GM19025 (cell line): Measurements from ENCODE around the gene TBL1XR1.
"Not testable (repeated sequence)": the region's sequence is repeated elsewhere in the genome, so short reads cannot be mapped to it uniquely, and the experiment has no call there.

Experiments used
- ATAC-seq: cut with Tn5 transposase; IDR thresholded peaks from one replicate; pipeline ENCODE4 v1.9.1; 2021; ENCODE audit warnings: mild to moderate bottlenecking, low read depth, moderate library complexity; ENCODE audit not compliant: unreplicated experiment

The TBL1XR1 gene

GRCh38 chr3:177209509-177209908, 12.2 kb upstream of the TBL1XR1 start:
- ATAC-seq = no peak

DNA sequence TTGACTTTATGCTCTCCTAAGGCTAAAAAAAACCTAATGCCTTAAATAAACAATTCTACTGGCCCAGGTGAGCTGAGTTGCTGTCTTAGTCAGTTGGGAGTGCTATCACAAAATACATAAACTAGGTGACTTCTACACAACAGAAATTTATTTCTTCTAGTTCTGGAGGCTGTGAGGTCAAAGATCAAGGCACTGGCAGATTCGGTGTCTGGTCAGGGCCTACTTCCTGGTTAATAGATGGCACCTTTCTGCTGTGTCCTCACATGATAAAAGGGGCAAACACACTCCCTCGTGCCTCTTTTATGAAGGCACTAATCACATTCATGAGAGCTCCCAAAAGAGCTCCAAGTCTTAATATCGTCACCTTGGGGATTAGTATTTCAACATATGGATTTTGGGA, 11.5 kb upstream of the TBL1XR1 start:
- ATAC-seq = no peak

DNA sequence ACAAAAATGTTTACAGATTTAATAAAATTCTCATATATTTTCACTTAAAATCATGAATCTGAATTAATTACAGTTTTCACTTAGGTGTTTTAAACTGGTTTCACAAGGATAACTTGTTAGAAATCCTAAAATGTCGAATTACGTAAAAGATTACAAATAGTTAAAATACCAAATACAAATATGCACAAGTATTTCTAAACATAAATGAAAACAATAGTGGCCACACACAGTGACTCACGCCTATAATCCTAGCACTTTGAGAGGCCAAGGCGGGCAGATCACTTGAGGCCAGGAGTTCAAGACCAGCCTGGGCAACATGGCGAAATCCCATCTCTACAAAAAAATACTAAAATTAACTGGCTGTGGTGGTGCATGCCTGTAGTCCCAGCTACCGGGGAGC, 10.9 kb upstream of the TBL1XR1 start:
- no peak for ATAC-seq

DNA sequence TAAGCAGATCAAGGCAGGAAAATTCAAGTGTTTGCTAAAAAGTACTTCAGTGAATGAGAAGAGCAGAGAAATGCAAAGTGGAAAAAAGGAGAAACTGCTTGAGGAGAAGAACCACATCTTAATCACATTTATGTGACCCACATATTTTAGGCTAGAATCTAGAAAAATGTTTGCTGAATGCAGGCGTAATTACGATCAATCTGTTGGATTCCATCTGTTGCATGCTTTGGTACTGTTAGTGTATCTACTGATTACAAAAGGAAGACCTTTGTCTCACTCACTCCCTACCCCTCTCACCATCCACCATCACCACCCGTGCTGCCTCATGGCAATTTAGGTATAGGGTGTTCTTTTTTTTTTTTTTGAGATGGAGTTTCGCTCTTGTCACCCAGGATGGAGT, 9.7 kb upstream of the TBL1XR1 start:
- no peak for ATAC-seq

GRCh38 chr3:177203689-177204395, 6.6 kb upstream of the TBL1XR1 start:
- no peak for ATAC-seq

- not testable (repeated sequence) for ATAC-seq
These were observed 5.7 kb upstream of the TBL1XR1 start for GRCh38 chr3:177203016-177203415.

DNA sequence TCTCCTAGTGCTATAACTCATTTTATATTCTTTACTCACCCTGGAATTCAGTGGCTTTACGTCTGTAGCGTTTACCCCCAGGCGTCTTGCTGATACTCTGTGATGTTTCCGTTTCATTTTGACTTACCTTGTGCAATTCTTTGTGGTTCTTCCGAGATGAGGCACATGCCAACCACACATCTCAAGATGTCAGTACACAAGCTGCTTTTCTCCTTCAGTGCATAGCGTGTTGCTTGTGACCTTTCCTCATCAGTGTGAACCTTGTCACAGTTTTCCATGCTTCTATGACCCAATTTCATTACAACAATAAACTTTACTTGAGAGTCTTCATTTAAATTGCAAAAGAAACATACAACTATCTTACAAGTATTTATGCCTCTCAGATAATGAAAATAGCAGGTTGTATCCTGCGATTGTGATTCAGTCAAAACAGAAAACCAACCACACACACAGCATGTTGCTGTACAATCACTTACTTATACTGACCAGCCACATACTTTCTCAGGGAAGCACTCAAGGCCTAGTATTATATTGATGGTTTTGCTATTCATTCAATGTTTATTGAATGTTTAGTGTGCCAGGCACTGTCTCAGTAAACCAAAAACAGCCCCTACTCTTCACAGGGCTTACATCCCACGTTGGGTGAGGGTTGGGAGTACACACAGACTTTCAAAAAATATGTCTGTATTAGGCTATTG, 4.6 kb upstream of the TBL1XR1 start:
- ATAC-seq = peak; percentile 73

DNA sequence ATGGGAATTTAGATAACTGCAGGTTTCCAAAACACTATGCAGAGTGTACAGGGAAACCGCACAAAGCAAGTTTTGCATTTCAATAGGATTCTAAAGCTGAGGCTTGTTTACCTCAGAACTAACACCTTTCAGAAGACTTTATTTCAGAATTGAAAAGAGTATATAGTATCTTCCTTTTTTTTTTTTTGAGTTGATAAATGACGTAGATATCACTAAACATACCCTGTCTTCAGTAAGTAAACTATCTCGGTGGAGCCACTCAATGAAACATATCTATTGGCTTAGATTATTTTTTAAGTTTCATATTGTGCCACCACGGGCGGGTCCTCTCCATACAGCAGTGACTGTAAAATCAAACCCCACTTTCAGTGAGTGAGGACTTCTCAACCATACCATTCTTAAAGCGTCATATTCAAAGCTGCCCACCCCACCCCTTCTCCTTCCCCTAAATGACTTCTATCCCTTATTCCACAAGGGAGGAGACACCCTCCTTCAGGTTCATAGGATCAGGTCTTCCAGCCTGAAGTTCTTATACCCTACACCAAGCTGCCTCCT, 2.0 kb upstream of the TBL1XR1 start:
- no peak for ATAC-seq

- peak; percentile 28 for ATAC-seq
These were observed 612 bp upstream of the TBL1XR1 start for GRCh38 chr3:177197727-177198460.

- no peak for ATAC-seq
These were observed 734 bp downstream of the TBL1XR1 start for GRCh38 chr3:177196456-177197040.

- no peak for ATAC-seq
These were observed 1.2 kb downstream of the TBL1XR1 start for GRCh38 chr3:177196008-177196455.

DNA sequence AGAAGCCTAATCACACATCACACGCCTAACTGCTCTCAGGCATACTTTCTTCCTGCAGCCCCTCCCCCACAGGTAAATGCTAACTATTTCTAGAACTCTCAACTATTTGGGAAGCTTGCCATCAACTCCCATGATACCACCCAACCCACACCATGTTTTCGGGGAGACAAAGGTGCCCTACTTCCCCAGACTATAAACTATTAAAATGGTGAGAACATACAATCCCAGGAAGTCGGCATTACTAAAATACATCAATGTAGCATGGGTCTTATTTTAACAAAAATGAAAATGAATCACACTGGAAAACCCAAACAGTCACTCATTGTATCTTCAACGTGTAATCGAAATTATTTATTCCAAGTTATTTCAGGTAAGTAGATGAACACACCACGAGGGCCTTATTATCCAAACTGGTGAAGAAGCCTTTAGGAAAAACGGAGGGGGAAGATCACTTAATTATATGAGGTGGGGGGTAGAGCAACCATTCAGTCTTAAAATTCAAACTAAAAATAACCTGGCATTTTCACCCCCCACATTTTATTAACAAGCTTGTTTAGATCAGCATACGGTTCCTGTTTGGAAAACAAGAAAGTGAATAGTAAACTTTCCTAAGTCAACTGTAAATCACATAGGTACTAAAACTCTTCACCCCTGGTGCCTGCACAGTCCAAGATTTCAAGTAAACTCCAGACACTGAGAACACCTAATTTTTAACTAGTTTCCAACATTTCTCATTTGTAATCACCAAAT, 1.9 kb downstream of the TBL1XR1 start:
- no peak for ATAC-seq

DNA sequence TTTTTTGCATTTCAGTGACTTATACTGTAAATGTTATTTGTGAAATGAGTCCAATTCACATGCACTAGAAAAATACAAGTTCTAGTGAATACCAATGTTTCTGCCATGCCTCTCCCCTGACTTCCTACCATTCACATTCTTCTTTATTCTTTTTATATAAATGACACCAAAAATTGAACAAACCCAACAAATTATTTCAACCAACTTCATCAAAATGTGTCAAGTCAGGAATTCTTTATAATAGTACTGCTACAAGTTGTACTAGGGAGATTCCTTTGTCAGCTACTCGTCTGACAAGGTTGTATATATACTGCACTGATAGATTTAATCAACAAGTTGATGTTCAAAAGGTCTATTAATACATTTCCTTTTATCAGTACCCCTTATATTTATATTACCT, 3.0 kb downstream of the TBL1XR1 start:
- no peak for ATAC-seq

GRCh38 chr3:177193688-177194268, 3.5 kb downstream of the TBL1XR1 start:
- ATAC-seq = no peak

GRCh38 chr3:177193275-177193674, 4.0 kb downstream of the TBL1XR1 start:
- ATAC-seq = not testable (repeated sequence)

GRCh38 chr3:177190756-177191681, 6.3 kb downstream of the TBL1XR1 start:
- no peak for ATAC-seq

- not testable (repeated sequence) for ATAC-seq
These were observed 7.1 kb downstream of the TBL1XR1 start for GRCh38 chr3:177190184-177190583.

- ATAC-seq = not testable (repeated sequence)
These were observed 9.0 kb downstream of the TBL1XR1 start for GRCh38 chr3:177188325-177188724.

- no peak for ATAC-seq
These were observed 11.0 kb downstream of the TBL1XR1 start for GRCh38 chr3:177186306-177186705.
